SK-N-MC (cell line): ENCODE measurements around the gene CSNK2A3.
"Not testable (repeated sequence)": the region's sequence is repeated elsewhere in the genome, so short reads cannot be mapped to it uniquely, and the experiment has no call there.

Experiments
- DNase-seq: peaks from one replicate; pipeline ENCODE4 v3.0.0-alpha.2; 2011; ENCODE audit warnings: low read depth, low spot score
- H3K27ac ChIP-seq: fragments of 200-600 bp; sonication (generic); 2 replicates; pipeline ENCODE4 v1.5.1; 2016; ENCODE audit warnings: mixed run types
- H3K36me3 ChIP-seq: fragments of 200-600 bp; sonication (generic); 2 replicates; pipeline ENCODE4 v1.6.1; 2017; ENCODE audit warnings: antibody characterized with exemption, low read length, mixed read lengths; ENCODE audit not compliant: insufficient read depth
- H3K4me3 ChIP-seq: fragments of 200-600 bp; sonication (generic); 2 replicates; pipeline ENCODE4 v1.5.1; 2016
- H3K9ac ChIP-seq: fragments of 200-600 bp; sonication (generic); 2 replicates; pipeline ENCODE4 v1.8.0; 2017; ENCODE audit warnings: mixed run types, mixed read lengths; ENCODE audit not compliant: insufficient read length
- H3K9me3 ChIP-seq: fragments of 200-600 bp; sonication (generic); 2 replicates; pipeline ENCODE4 v1.6.1; 2017; ENCODE audit warnings: low read depth, mild to moderate bottlenecking, antibody characterized with exemption, low read length, moderate library complexity, mixed read lengths
- EZH2 ChIP-seq: fragments of 200-600 bp; sonication (generic); IDR thresholded peaks from one replicate; pipeline ENCODE4 v1.6.1; 2017; ENCODE audit warnings: antibody characterized with exemption
- FOXP2 ChIP-seq: optimal IDR thresholded peaks from 2 replicates; pipeline ENCODE3; 2011; ENCODE audit warnings: mild to moderate bottlenecking, moderate library complexity; ENCODE audit not compliant: insufficient read depth; ENCODE audit errors: extremely low read length, control extremely low read depth
- POLR2AphosphoS5 ChIP-seq: IDR thresholded peaks from 2 replicates; pipeline ENCODE4 v1.6.1; 2012; ENCODE audit warnings: mild to moderate bottlenecking, low read depth, low read length, borderline replicate concordance

Gene CSNK2A3

DNA sequence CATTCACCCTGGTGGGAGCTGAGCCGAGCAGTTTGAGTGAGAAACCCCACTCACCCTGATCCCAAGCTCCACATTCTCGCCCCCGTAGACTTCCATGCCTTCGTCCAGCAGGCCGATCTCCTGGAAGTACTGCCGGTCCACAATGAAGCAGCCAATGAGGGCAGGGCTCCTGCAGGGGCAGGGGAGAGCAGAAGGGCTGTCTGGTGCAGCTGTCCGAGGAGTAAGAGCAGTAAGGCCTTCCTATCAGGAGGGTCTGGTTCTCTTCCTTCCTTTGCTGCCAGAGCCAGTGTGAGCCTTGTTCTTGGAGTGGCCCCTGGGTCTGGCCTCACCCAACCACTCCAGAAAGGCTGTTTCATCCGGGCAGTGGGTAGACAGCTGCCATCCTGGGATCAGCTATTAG is 19.4 kb upstream of the CSNK2A3 start:
- no peak for TF ChIP-seq FOXP2
- TF ChIP-seq EZH2: no peak
- no peak for TF ChIP-seq POLR2AphosphoS5
- no peak for DNase-seq
- Histone ChIP-seq H3K27ac (no peak overlapping the region), H3K4me3 (no peak overlapping the region), H3K36me3 (no peaks in the 10 kb centered on the region), H3K9ac (no peak overlapping the region), H3K9me3 (no peaks in the 10 kb centered on the region)

- Histone ChIP-seq H3K27ac (no peak overlapping the region), H3K9me3 (no peaks in the 10 kb centered on the region), H3K4me3 (no peak overlapping the region), H3K9ac (no peak overlapping the region), H3K36me3 (no peaks in the 10 kb centered on the region)
- TF ChIP-seq POLR2AphosphoS5 (no peak), EZH2 (no peak), FOXP2 (no peak)
- no peak for DNase-seq
Measured at GRCh38 chr11:11370962-11371303, 17.9 kb upstream of the CSNK2A3 start.

GRCh38 chr11:11370255-11370961 is 17.4 kb upstream of the CSNK2A3 start:
- no peak for DNase-seq

GRCh38 chr11:11366793-11367192 is 13.7 kb upstream of the CSNK2A3 start:
- Histone ChIP-seq H3K36me3 (no peaks in the 10 kb centered on the region), H3K4me3 (no peak overlapping the region), H3K9me3 (no peaks in the 10 kb centered on the region), H3K27ac (no peak overlapping the region), H3K9ac (no peak overlapping the region)
- TF ChIP-seq EZH2 (no peak), POLR2AphosphoS5 (no peak), FOXP2 (no peak)
- no peak for DNase-seq

More at GRCh38 chr11:11370255-11370961, 17.4 kb upstream of the CSNK2A3 start:
- Histone ChIP-seq H3K9ac (no peak overlapping the region), H3K36me3 (no peaks in the 10 kb centered on the region), H3K9me3 (no peaks in the 10 kb centered on the region), H3K4me3 (no peak overlapping the region), H3K27ac (no peak overlapping the region)
- TF ChIP-seq EZH2 (no peak), POLR2AphosphoS5 (no peak), FOXP2 (no peak)

DNA sequence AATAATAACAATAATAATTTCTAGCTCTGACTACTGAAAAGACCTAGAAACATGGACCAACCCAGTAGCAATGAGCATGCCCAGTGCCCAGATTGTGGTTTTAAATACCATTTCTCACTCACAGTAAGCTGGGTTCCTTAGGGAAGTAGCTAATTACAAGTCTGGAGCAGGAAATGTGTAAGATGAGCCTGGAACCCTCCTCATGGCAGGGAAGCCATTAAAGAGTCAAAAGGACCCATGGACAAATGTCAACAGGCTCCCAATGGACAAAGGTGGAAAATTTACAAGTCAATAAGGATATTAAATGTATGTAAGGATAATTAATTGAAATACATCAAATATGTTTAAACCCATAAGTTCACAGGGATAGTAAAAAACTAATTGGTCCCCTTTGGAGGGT is 10.6 kb upstream of the CSNK2A3 start:
- no peak overlapping the region for H3K4me3 ChIP-seq
- no peak for DNase-seq
- TF ChIP-seq FOXP2: no peak
- no peak for TF ChIP-seq EZH2
- H3K9me3 ChIP-seq: no peaks in the 10 kb centered on the region
- no peak overlapping the region for H3K9ac ChIP-seq
- no peaks in the 10 kb centered on the region for H3K36me3 ChIP-seq
- no peak overlapping the region for H3K27ac ChIP-seq

GRCh38 chr11:11359611-11360010 is 6.6 kb upstream of the CSNK2A3 start:
- H3K36me3 ChIP-seq: no peaks in the 10 kb centered on the region
- no peak overlapping the region for H3K9ac ChIP-seq
- DNase-seq: no peak
- no peak overlapping the region for H3K27ac ChIP-seq
- no peak overlapping the region for H3K4me3 ChIP-seq
- TF ChIP-seq EZH2 (no peak), FOXP2 (no peak), POLR2AphosphoS5 (no peak)
- no peaks in the 10 kb centered on the region for H3K9me3 ChIP-seq

DNA sequence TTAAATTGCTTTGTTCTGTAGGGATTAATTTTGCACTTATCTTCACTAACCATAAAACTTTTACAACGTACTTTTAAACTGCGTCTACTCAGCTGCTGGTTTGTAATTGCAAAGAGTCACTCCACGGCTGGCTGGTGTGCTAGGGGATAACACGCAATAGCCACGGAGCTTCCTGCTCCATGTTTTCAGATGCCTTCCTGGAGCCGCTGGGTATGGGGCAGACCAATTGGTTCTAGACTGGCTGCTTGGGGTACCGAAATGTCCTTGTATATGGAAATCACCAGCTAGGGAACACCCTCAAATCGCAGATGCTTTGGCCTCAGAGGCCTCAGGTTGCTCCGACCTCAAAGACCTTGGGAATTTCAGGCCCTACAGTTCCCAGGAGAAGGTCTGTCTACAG is 3.8 kb upstream of the CSNK2A3 start:
- H3K27ac ChIP-seq: no peak overlapping the region
- H3K4me3 ChIP-seq: no peak overlapping the region

GRCh38 chr11:11351851-11352250 is 1.2 kb downstream of the CSNK2A3 start:
- H3K27ac ChIP-seq, H3K9ac ChIP-seq, DNase-seq, H3K36me3 ChIP-seq, H3K9me3 ChIP-seq, H3K4me3 ChIP-seq: not testable (repeated sequence)

More for the DNA sequence above, 3.8 kb upstream of the CSNK2A3 start:
- H3K9me3 ChIP-seq: no peaks in the 10 kb centered on the region
- DNase-seq: no peak
- no peak overlapping the region for H3K9ac ChIP-seq
- no peaks in the 10 kb centered on the region for H3K36me3 ChIP-seq
- TF ChIP-seq POLR2AphosphoS5 (no peak), FOXP2 (no peak), EZH2 (no peak)

DNA sequence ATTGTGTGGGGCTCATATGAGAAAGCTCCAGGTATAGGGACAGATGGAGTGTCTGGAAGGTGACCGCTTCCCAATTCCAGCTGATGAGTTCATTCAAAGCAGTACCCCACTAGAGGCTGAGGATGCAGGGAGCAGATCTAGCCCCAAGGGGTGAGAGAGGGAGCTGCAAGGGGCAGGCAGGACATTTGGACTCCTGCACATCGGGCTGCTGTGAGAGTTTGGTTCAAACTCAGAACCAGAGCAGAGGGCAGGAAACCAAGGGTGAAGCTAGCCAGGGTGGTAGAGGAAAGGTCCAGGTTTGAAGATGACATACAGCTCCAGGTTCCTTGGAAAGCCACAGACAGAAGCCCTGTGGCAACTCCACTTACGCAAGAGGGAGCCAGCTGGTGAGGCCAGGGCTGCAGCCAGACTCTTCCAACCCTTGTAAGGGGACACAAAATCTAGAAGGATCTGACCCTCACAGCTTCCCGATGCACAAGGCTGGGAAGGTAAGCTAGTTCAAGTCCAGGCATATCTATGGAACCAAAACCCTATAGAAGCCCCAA is 1.9 kb downstream of the CSNK2A3 start:
- Histone ChIP-seq H3K9ac (no peak overlapping the region), H3K27ac (no peak overlapping the region), H3K9me3 (no peaks in the 10 kb centered on the region), H3K36me3 (no peaks in the 10 kb centered on the region), H3K4me3 (no peak overlapping the region)
- DNase-seq: no peak
- TF ChIP-seq POLR2AphosphoS5 (no peak), FOXP2 (no peak)
